Spleen (tissue), 11 donors: ENCODE results near the gene IL3RA. TPM values are rescaled to one million over a fixed set of nuclear protein-coding genes. Genes with fewer than 3 reads are reported as not detected.

Experiments used
- microRNA-seq, 3 donors: library from miRNA; unstranded; fragments of <30 nt; microRNA quantifications; one replicate each; pipeline versions ENCODE4 to v1.1.0, GENCODE V29; 2019 to 2020
- polyA plus RNA-seq, 3 donors: library from polyadenylated mRNA; stranded (reverse); fragments of 200-250 nt; gene quantifications; one replicate each; pipeline ENCODE4 v1.2.1, GENCODE V29; 2013
- small RNA-seq, 4 donors: library from RNA; depleted of rRNA; stranded (forward); fragments of <200 nt; gene quantifications; one replicate each; pipeline ENCODE3, GENCODE V24; 2016
- total RNA-seq, 7 donors: library from RNA; depleted of rRNA in 3 of 7; stranded (reverse); fragments of >200 nt in 3 of 7; fragmentation: NEBNext Ultra II Directional in 4 of 7; extraction: Animal tissue kit (Norgen Biotek cat#: 25700) in 4 of 7; gene quantifications; one replicate each; pipeline versions ENCODE4 v1.1.0 to v1.2.1, GENCODE V29; 2016 to 2021
- donor health status: healthy with polysubstance abuse.
- donor health status: DM: no; HTN: no; CAD: no; lungs with moderate emphysema.
- donor health status: DM: no; HTN: no; CAD: no.
- donor health status: Bipolar disorder and iron deficiency.
- donor health status: healthy.
- donor health status: DM: no; HTN: no; CAD: no.
- donor health status: DM: yes; HTN: yes; CAD: no.

IL3RA gene
- total and polyA plus RNA-seq, 10 donors: 2.4 to 11.2 (median 7.0) TPM

Small RNA genes within 50 kb of the gene (microRNA-seq; reads per million reads assigned to microRNA genes)
- gene MIR3690: 0 reads per million in 3 donors

Small RNA genes within 50 kb of the gene (small RNA-seq; reads per million reads assigned to genes)
- gene MIR3690 (0 reads per million in 4 donors), gene RNA5SP498 (0 to 0.14 (median 0) reads per million in 4 donors)

Other genes starting within 250 kb of the IL3RA start
- under 1 TPM in 4 of 7 donors, not detected in 3; 0.26 to 0.98 (median 0.37) TPM for gene CRLF2, start 124.1 kb upstream of the IL3RA start, total RNA-seq
- 1 to 10 TPM in 1 of 3 donors, under 1 TPM in 1, not detected in 1; 0.55 to 1.8 TPM for gene CRLF2, start 124.1 kb upstream of the IL3RA start, polyA plus RNA-seq
- 10 to 100 TPM in 6 of 7 donors, 1 to 10 TPM in 1; 5.3 to 62.4 (median 25.5) TPM for gene CSF2RA, start 68.0 kb upstream of the IL3RA start, total RNA-seq
- gene CSF2RA, start 68.0 kb upstream of the IL3RA start, polyA plus RNA-seq: 10 to 100 TPM; 16.2 to 53.7 (median 25.5) TPM
- gene SLC25A6, start 55.3 kb downstream of the IL3RA start, total RNA-seq: 100 to 1,000 TPM; 255 to 309 (median 297) TPM
- 100 to 1,000 TPM; 396 to 443 (median 425) TPM for gene SLC25A6, start 55.3 kb downstream of the IL3RA start, polyA plus RNA-seq
- gene ASMTL, start 116.1 kb downstream of the IL3RA start, total RNA-seq: 10 to 100 TPM; 21.3 to 35.5 (median 27.9) TPM
- gene ASMTL, start 116.1 kb downstream of the IL3RA start, polyA plus RNA-seq: 10 to 100 TPM; 25.0 to 28.8 (median 26.6) TPM
- 10 to 100 TPM; 19.5 to 32.2 (median 30.0) TPM for gene P2RY8, start 200.4 kb downstream of the IL3RA start, total RNA-seq
- 10 to 100 TPM in 1 of 3 donors, 1 to 10 TPM in 2; 8.1 to 15.5 (median 8.5) TPM for gene P2RY8, start 200.4 kb downstream of the IL3RA start, polyA plus RNA-seq